Measurements from ENCODE around the gene GABRD. TPM values are rescaled to one million over a fixed set of nuclear protein-coding genes. Genes with fewer than 3 reads are reported as not detected.

GABRD gene
- total RNA-seq, 2 donors from 2014 or later: not detected

DNA sequence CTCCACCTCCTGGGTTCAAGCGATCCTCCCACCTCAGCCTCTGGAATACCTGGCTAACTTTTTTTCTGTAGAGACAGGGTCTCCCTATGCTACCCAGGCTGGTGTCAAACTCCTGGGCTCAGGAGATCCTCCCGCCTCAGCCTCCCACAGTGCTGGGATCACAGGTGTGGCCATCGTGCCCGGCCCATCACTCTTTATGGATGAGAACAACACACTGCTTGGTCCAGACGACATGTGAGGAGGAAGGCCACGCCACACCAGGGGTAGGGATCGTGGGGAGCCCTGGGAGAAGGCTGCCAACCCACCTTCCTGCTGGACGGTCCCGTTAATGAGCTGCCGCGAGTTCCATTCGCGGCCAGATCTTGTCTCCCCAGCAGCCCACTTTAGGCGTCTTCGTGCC lies 5.0 kb upstream of the GABRD start:
- WGBS, 2 donors: 69 to 84% methylated on average over 15 of the region's 15 CpGs
- H3K9me3 ChIP-seq: no peaks in the 10 kb centered on the region
- TF ChIP-seq, protein P1, sequence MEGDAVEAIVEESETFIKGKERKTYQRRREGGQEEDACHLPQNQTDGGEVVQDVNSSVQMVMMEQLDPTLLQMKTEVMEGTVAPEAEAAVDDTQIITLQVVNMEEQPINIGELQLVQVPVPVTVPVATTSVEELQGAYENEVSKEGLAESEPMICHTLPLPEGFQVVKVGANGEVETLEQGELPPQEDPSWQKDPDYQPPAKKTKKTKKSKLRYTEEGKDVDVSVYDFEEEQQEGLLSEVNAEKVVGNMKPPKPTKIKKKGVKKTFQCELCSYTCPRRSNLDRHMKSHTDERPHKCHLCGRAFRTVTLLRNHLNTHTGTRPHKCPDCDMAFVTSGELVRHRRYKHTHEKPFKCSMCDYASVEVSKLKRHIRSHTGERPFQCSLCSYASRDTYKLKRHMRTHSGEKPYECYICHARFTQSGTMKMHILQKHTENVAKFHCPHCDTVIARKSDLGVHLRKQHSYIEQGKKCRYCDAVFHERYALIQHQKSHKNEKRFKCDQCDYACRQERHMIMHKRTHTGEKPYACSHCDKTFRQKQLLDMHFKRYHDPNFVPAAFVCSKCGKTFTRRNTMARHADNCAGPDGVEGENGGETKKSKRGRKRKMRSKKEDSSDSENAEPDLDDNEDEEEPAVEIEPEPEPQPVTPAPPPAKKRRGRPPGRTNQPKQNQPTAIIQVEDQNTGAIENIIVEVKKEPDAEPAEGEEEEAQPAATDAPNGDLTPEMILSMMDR (IDR thresholded peaks at IDR 0.05): no peak
- no peak for TF ChIP-seq POLR2A (IDR thresholded peaks at IDR 0.05)
- no peak overlapping the region for H3K27ac ChIP-seq
- H3K4me1 ChIP-seq: no peaks in the 10 kb centered on the region
- ATAC-seq (no peak), DNase-seq (no peak)
- no peaks in the 10 kb centered on the region for H3K36me3 ChIP-seq (replicated peaks in 1 of 2; ENCODE audit: insufficient read depth in 1 of 2, low read depth in 2 of 2)
- no peaks in the 10 kb centered on the region for H3K27me3 ChIP-seq
- no peak overlapping the region for H3K4me3 ChIP-seq
- intact Hi-C loops (cut with DNase I): no loop called here

DNA sequence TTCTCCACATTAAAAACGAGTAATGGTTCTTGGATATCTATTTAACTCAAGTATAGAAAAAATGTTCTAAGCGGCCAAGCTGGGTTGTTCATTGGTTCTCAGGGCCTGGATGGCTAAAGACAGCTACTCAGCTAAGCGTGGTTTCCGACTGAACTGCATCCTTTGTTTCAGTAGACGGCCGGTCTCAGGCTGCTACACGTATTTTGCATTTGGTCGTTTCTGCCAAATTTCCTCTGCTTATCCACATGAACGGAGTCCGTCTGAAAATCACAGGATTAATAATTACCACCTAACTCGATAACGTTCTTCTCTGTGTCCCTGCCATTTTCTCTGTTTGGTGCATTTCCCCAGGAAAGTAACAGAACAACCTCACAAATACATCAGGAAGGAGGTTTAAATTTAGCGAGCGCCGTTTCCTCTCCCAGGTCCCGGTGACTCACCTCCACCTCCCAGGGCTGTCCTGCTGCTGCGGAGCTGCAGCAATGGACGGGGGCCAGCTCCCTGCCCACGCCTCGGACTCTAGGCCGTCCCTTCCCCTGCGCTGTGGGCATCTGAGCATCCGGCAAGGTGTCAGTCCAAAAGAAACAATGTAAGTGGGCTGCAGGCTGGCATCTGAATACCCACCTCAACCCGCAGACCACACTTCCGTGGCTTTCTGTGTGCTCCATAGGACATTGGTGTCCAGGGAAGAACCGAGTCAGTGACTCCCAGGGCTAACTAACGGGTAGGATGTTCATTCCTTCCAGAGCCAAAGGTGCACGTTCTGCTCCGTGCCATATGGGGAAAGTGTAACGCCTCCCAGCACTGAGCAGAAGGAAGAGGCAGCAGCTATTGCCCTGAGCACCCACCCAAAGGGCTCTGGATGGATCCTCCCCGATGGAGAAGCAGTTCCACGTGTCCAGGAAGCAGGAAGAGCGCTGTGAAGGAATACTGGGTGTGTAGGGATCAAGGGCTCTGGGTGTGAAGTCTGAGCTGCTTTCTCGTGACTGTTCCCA lies 4.1 kb upstream of the GABRD start:
- no peaks in the 10 kb centered on the region for H3K9me3 ChIP-seq
- DNase-seq (peak; percentile 26 to 48 (median 37)), ATAC-seq (peak; percentile 71)
- H3K36me3 ChIP-seq (replicated peaks in 1 of 2; ENCODE audit: insufficient read depth in 1 of 2, low read depth in 2 of 2): no peaks in the 10 kb centered on the region
- H3K27ac ChIP-seq: peak overlapping the region in 2 of 4 donors; percentile 38 to 44
- H3K27me3 ChIP-seq: peaks cover 0 to 6% of the 10 kb centered on the region in 2 donors
- no peak overlapping the region for H3K4me3 ChIP-seq
- H3K4me1 ChIP-seq: peaks cover 7% of the 10 kb centered on the region
- intact Hi-C loops (cut with DNase I): no loop called here
- TF ChIP-seq POLR2A (IDR thresholded peaks at IDR 0.05): no peak
- TF ChIP-seq, protein P1 (IDR thresholded peaks at IDR 0.05): no peak
- 32 to 35% methylated on average over 31 to 34 of the region's 34 CpGs for WGBS, 2 donors

DNA sequence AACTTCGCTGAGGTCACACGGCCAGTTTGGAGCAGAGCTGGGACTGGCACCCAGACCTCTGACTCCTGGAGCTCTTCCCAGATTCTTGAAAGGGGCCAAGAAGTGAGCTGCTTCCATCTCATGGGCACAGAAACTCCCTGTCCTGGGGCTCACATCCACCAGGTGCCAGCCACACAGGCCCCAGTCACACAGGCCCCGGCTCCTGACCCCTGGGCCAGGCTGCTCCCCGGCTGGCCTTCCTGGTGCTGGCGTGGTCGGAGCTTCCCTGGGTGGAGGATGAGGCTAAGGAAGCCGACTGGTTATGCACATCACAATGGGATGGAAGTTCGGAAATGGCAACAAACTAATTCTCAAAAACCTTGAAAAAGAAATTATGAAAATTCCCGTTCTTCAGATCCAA lies 3.0 kb upstream of the GABRD start:
- no peaks in the 10 kb centered on the region for H3K9me3 ChIP-seq
- 56 to 69% methylated on average over 3 to 9 of the region's 9 CpGs for WGBS, 2 donors
- peaks cover 0 to 15% of the 10 kb centered on the region in 2 donors for H3K27me3 ChIP-seq
- intact Hi-C loops (cut with DNase I): no loop called here
- H3K36me3 ChIP-seq (replicated peaks in 1 of 2; ENCODE audit: insufficient read depth in 1 of 2, low read depth in 2 of 2): no peaks in the 10 kb centered on the region
- H3K4me1 ChIP-seq: peaks cover 7% of the 10 kb centered on the region
- H3K4me3 ChIP-seq: no peak overlapping the region
- no peak for DNase-seq
- TF ChIP-seq POLR2A (IDR thresholded peaks at IDR 0.05): no peak
- TF ChIP-seq, protein P1 (IDR thresholded peaks at IDR 0.05): no peak
- no peak overlapping the region for H3K27ac ChIP-seq
- no peak for ATAC-seq

DNA sequence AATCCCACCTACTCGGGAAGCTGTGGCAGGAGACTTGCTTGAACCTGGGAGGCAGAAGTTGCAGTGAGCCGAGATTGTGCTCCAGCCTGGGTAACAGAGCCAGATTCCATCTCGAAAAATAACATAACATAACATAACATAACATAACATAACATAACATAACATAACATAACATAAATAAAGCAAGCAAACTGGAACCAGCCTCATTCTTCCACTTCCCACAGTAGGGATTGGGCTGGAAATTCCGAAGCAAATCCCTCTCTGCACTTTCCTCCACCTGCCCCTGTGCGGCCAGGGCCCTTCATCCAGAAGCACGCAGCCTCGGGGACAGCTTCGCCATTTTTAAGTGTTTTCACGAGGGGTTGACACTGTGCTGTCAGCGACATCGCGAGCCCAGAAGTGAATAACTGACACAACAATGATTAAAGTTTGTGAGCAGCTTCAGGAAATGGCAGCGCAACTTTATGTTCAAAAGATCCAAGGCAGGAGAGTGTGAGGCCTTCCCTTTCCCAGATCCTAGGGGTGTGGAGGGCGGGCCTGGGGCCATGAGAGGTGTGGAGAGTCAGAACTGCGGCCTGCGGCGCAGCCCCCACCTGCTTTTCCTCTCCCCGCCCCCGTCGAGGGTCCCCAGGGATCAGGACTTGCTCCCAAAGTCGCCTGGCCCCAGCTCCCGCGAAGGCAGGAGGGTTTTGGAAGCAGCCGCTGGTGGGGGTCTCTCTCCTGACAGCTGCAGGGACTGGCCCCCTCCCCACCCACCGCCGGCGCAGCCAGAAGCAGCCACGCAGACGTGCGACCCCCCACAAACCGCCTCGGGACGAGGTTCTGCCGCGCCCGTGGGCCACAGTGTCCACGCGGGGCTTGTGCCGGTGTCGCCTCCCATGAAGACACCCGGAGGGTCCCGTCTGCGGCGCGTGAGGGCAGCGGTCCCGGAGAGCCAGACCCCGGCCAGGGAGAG lies 651 bp upstream of the GABRD start:
- WGBS, 2 donors: 23 to 42% methylated on average over 17 to 36 of the region's 48 CpGs
- intact Hi-C loops (cut with DNase I): no loop called here
- ATAC-seq: no peak
- Histone ChIP-seq H3K36me3 (replicated peaks in 1 of 2; ENCODE audit: insufficient read depth in 1 of 2, low read depth in 2 of 2) (no peaks in the 10 kb centered on the region), H3K4me3 (no peak overlapping the region), H3K4me1 (peaks cover 7% of the 10 kb centered on the region), H3K27me3 (peaks cover 0 to 24% of the 10 kb centered on the region in 2 donors), H3K27ac (no peak overlapping the region), H3K9me3 (no peaks in the 10 kb centered on the region)
- no peak for TF ChIP-seq POLR2A (IDR thresholded peaks at IDR 0.05)
- TF ChIP-seq, protein P1 (IDR thresholded peaks at IDR 0.05): no peak
- no peak for DNase-seq

All from body of pancreas (tissue), 4 donors.